Loucy (cell line): ENCODE results near the gene SYNPO.

Experiments
- H2AFZ ChIP-seq: fragments of 200-600 bp; sonication (generic); 2 replicates; pipeline ENCODE4 v1.6.0; 2016; ENCODE audit warnings: antibody characterized with exemption, mild to moderate bottlenecking, low read length, moderate library complexity
- H3F3A ChIP-seq: fragments of 200-600 bp; 2 replicates; pipeline ENCODE4 v1.6.0; 2016; ENCODE audit warnings: antibody characterized with exemption, low read depth, mild to moderate bottlenecking
- H3K27me3 ChIP-seq: fragments of 200-600 bp; sonication (generic); 2 replicates; pipeline ENCODE4 v1.6.1; 2014; ENCODE audit warnings: low read length, mild to moderate bottlenecking; ENCODE audit not compliant: insufficient read depth, poor library complexity, severe bottlenecking
- H3K36me3 ChIP-seq: fragments of 200-600 bp; sonication (generic); 2 replicates; pipeline ENCODE4 v1.6.1; 2016; ENCODE audit warnings: low read length; ENCODE audit not compliant: insufficient read depth
- H3K4me1 ChIP-seq: fragments of 200-600 bp; sonication (generic); 2 replicates; pipeline ENCODE4 v1.5.1; 2014; ENCODE audit warnings: low read length, mild to moderate bottlenecking; ENCODE audit not compliant: insufficient read depth, poor library complexity, severe bottlenecking
- H3K4me2 ChIP-seq: fragments of 200-600 bp; sonication (generic); 2 replicates; pipeline ENCODE4 v1.6.0; 2014; ENCODE audit warnings: antibody characterized with exemption, low read length, low read depth, mild to moderate bottlenecking; ENCODE audit not compliant: poor library complexity, severe bottlenecking
- H3K4me3 ChIP-seq: fragments of 200-600 bp; sonication (generic); 2 replicates; pipeline ENCODE4 v1.5.1; 2014; ENCODE audit warnings: low read length, mild to moderate bottlenecking, mixed read lengths; ENCODE audit not compliant: poor library complexity, severe bottlenecking
- H3K79me2 ChIP-seq: fragments of 200-600 bp; sonication (generic); 2 replicates; pipeline ENCODE4 v1.6.1; 2014; ENCODE audit warnings: low read length; ENCODE audit not compliant: insufficient read depth
- H3K9ac ChIP-seq: fragments of 200-600 bp; sonication (generic); 2 replicates; pipeline ENCODE4 v1.6.0; 2014; ENCODE audit warnings: mild to moderate bottlenecking, low read depth, low read length, moderate library complexity; ENCODE audit not compliant: poor library complexity, severe bottlenecking
- H3K9me2 ChIP-seq: fragments of 200-600 bp; sonication (generic); replicated peaks from 2 replicates; pipeline ENCODE4 v1.6.1; 2016; ENCODE audit warnings: low read depth, low read length, mixed read lengths
- H3K9me3 ChIP-seq: fragments of 200-600 bp; sonication (generic); 2 replicates; pipeline ENCODE4 v1.6.1; 2014; ENCODE audit warnings: mild to moderate bottlenecking, antibody characterized with exemption, low read length, low read depth; ENCODE audit not compliant: insufficient read depth
- H4K20me1 ChIP-seq: fragments of 200-600 bp; sonication (generic); 2 replicates; pipeline ENCODE4 v1.6.0; 2014; ENCODE audit warnings: antibody characterized with exemption, low read length, mild to moderate bottlenecking; ENCODE audit not compliant: insufficient read depth, poor library complexity, severe bottlenecking
- CTCF ChIP-seq: fragments of 200-600 bp; sonication (generic); conservative IDR thresholded peaks from 2 replicates; pipeline ENCODE4 v1.5.1; 2014; ENCODE audit warnings: mild to moderate bottlenecking, antibody characterized with exemption, low read length
- EZH2phosphoT487 ChIP-seq: fragments of 200-600 bp; IDR thresholded peaks from 2 replicates; pipeline ENCODE4 v1.6.1; 2018; ENCODE audit warnings: antibody characterized with exemption, mild to moderate bottlenecking, moderate library complexity, borderline replicate concordance

Gene SYNPO

GRCh38 chr5:150658121-150658520, 17.7 kb downstream of the SYNPO start:
- Histone ChIP-seq H3K27me3 (no peaks in the 10 kb centered on the region), H3K9ac (no peak overlapping the region), H4K20me1 (no peaks in the 10 kb centered on the region), H3K4me3 (no peak overlapping the region), H3F3A (no peaks in the 10 kb centered on the region), H3K9me2 (no peaks in the 10 kb centered on the region), H3K4me1 (peaks cover 12% of the 10 kb centered on the region), H3K9me3 (no peaks in the 10 kb centered on the region), H3K4me2 (no peak overlapping the region), H3K36me3 (no peaks in the 10 kb centered on the region), H2AFZ (no peak overlapping the region), H3K79me2 (no peaks in the 10 kb centered on the region)
- TF ChIP-seq EZH2phosphoT487 (no peak), CTCF (no peak)

- no peak overlapping the region for H3K4me2 ChIP-seq
- no peaks in the 10 kb centered on the region for H3F3A ChIP-seq
- H3K9me3 ChIP-seq: no peaks in the 10 kb centered on the region
- no peaks in the 10 kb centered on the region for H3K9me2 ChIP-seq
- H3K79me2 ChIP-seq: no peaks in the 10 kb centered on the region
- TF ChIP-seq CTCF (no peak), EZH2phosphoT487 (no peak)
- H3K27me3 ChIP-seq: no peaks in the 10 kb centered on the region
- H2AFZ ChIP-seq: no peak overlapping the region
- no peaks in the 10 kb centered on the region for H3K36me3 ChIP-seq
- peaks cover 12% of the 10 kb centered on the region for H3K4me1 ChIP-seq
- no peak overlapping the region for H3K9ac ChIP-seq
- H4K20me1 ChIP-seq: no peaks in the 10 kb centered on the region
- no peak overlapping the region for H3K4me3 ChIP-seq
Measured at GRCh38 chr5:150658699-150659265, 18.3 kb downstream of the SYNPO start.

GRCh38 chr5:150659360-150660107, 19.1 kb downstream of the SYNPO start:
- H3F3A ChIP-seq: no peaks in the 10 kb centered on the region
- no peaks in the 10 kb centered on the region for H3K36me3 ChIP-seq
- no peaks in the 10 kb centered on the region for H4K20me1 ChIP-seq
- no peak overlapping the region for H3K4me3 ChIP-seq
- H3K9ac ChIP-seq: no peak overlapping the region
- H2AFZ ChIP-seq: no peak overlapping the region
- no peak overlapping the region for H3K4me2 ChIP-seq
- no peaks in the 10 kb centered on the region for H3K9me2 ChIP-seq
- H3K4me1 ChIP-seq: peaks cover 12% of the 10 kb centered on the region
- H3K79me2 ChIP-seq: no peaks in the 10 kb centered on the region
- H3K27me3 ChIP-seq: no peaks in the 10 kb centered on the region
- no peak for TF ChIP-seq EZH2phosphoT487
- TF ChIP-seq CTCF: no peak
- H3K9me3 ChIP-seq: no peaks in the 10 kb centered on the region
